Stimulated activated CD8-positive, alpha-beta memory T cell treated with anti-CD3 and anti-CD28 coated beads, Interleukin-15, amount 100 ng/mL, for 48 hours (primary cell): ENCODE measurements around the gene TTC38.
A peak's percentile ranks its signal among the peaks of the same experiment; 100 is the strongest.
"Not testable (repeated sequence)": the region's sequence is repeated elsewhere in the genome, so short reads cannot be mapped to it uniquely, and the experiment has no call there.

ENCODE experiments used
- DNase-seq, 2 donors: peaks; one replicate each; pipeline ENCODE4 v3.0.0-alpha.2; 2020; ENCODE audit warnings: low read depth in 2 of 2

Gene TTC38

DNA sequence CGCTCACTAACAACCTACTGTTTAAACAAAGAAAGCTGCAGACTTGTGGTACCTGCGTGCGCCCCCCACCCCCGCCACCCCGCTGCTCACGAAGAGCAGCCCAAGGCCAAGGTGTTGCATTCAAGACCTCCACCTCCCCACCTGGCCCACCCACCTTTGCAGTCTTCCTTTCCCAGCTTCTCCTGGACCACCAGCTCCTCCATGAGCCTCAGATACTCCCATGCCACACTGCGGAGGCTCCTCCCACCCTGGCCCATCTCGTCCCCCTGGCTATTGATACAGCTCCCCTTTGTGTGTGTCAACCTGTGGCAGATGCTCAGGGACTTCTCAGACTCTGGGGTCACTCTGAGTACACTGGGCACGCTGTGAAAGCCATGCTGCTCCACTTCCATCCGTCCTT is 21.6 kb upstream of the TTC38 start:
- no peak for DNase-seq

DNA sequence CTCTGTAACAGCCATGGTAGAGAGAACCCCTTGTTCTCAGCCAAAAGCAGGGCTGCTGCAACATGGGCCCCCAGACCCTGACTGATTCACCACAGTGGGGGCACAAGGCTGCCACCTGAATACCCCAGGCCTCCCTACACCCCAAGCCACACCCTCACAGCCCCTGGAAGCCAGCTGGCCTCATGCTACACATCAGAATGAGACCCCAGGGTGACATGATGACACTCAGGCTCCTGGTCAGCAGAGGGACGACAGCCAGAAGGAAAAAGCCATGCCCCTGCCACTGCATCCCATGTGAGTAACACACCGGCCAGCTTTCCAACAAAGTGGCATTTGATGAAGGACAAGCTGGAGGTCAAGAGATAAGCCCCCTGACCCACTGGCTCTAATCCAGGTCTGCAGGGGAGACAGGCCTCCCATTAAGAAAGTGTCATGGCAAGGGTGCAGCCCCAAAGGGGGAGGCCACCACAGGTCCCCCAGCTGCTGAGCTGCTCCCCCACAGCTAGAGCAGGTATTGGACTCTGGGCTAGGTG is 20.3 kb upstream of the TTC38 start:
- no peak for DNase-seq

DNA sequence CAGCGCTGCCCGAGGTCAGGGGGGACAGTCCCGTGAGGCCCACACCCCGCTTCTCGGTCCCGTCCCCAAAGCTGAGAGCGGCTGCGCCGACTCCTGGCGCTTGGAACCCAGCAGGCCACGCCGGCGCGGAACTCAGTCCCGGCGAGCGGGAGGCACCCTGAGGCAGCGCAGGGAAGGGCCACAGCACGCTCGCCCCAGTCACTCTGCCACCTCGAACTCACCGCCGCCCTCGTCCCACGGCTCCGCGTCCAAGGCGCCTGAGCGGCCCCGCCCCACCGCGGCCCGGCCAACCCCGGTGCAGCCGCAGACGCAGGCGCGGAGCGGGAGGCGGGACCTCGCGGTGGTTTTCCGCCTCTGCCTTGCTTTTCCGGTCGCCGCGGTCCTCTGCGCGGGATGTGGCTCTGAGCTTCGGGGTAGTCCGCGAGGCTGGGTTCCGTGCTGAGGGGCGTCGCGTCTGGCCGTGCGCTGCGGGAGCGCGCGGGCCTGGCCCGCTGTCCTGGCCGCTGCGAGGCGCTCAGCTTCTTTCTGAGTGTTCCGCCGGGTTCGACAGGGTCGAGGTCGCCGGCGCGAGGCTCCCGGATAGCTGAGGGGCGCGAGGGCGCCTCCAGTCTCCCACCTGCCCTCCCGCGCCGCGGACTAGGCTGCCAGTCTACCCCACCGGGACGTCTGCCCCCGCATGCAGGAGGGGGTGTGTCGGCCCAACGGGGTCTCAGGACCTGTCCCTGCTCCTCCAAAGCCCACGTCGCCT is 17.6 kb upstream of the TTC38 start, which contains the start of gene CDPF1:
CDPF1 (minus strand) TSS at position 259 of the 748 bp plus-strand sequence. CDS start 2,009 bp downstream, outside the sequence.
- DNase-seq: peak; percentile 88 to 93

DNA sequence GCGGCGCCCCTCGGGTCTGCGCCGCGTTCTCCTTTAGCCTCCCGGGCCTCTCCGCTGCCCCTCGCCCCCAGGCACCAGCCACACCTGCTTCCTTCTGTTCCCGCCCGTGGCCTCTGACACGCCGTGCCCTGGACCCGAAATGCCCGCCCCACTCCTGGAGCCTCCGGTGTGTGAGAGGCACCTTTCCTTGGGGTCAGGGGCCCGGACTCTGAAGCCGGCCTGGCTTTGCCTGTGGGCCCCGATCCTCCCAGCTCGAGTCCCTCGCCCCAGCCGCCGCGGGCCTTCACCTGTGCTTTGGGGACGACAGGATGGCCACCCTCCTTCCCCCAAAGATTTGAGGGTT is 17.1 kb upstream of the TTC38 start:
- DNase-seq: no peak

DNA sequence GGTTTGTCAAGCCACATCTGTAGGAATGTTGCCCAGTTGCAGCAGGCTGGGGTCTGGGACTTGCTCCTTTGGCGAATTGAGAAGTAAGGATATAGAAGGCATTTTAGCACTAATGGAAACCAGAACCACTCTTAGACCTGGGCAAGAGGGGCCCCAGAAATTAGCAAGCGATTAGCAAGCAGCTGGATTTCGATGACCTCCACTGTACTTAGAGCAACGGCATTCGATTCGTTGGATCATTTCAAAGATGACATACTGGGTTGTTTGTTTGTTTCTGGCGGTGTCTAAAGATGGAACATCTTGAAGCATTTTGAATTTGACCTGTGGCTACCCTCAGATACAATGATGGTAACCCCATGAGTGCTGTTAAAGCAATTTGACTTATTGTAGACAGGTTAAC is 16.5 kb upstream of the TTC38 start:
- no peak for DNase-seq

DNA sequence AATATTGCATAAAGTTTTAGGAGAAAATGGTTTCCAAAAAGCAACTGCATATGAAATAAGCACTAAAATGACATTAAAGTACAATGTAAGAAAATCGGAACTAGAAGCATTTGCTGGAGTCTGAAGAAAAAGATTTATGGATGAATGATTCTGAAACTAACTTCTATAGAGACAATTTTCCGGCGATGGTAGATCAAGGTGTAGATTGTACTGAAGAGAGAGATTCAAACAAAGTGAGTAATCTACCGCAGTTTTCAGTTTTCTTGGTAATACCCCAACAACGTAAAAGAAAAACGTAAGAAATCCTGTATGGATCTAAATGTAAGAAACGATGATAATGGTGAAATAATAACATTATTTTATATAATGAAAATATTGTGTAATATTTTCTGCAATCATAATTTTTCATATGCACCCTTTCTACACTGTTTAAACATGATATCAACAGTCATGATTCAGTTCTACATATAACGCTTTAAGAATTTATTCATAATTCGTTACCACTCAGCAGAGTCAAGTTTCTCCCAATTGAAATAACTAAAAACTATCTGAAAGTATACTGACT is 15.9 kb upstream of the TTC38 start:
- DNase-seq: no peak

DNA sequence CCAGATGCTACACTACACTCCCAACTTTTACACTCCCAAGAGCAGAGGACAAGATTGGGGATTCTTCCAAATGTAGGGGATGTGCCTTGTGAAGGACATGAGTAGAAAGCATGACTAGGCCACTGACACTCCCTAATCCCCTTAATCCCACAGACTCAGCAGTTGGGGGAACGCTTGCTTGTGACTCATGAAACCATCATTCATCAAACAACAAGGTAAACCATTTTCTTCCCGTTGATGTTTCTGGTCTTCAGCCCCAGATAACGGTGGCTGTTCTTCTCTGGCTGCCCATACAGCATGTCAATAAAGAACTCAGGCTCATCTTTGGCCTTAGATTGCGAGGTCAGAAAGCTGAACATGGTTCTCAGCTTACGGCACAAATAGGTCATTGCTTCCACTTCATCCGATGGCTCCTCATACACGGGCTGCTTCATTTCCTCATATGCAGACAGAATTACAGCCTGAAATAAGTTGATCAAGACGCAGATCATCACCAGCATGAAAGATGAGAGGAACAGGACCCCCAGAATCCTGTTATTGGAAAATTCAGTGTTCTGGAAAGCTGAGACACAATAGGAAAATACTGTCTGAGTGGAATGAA is 11.3 kb upstream of the TTC38 start:
- no peak for DNase-seq

DNA sequence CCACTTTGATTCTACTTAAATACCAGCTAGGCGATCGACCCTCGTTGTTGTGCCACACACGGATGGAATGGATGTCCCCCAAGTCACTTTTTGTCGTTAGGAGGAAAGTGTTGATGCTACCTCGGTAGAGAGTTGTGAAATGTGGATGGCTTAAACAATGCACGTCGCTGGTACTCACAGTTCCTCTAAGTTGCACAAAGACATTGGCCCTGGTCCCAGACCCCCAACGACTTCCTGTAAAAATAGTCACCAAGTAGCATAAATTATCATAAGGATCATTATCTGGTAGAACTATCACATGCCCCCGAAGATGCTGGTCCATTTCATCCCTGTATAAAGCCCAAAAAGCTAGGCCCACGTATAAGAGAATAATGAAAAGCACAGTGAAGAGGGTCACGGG is 8.4 kb upstream of the TTC38 start:
- DNase-seq: no peak

DNA sequence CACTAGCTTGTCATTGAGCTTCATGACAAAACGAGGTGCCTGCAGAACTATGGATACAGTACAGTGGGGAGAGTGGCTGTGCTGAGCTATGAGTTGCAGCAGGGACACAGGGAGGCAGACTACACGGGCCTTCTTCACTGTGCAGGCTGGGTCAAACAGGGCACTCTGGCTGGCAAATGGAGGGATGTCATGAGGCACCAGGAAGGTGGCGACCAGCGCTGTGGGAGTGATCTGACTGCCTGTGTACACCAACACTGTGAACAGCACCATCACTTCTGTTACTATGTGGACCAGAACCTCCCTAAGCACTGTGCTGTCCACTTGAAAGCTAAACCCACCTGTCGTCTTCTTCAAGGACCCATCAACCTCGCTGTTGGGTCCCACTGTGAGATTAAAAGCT is 7.8 kb upstream of the TTC38 start:
- DNase-seq: no peak

DNA sequence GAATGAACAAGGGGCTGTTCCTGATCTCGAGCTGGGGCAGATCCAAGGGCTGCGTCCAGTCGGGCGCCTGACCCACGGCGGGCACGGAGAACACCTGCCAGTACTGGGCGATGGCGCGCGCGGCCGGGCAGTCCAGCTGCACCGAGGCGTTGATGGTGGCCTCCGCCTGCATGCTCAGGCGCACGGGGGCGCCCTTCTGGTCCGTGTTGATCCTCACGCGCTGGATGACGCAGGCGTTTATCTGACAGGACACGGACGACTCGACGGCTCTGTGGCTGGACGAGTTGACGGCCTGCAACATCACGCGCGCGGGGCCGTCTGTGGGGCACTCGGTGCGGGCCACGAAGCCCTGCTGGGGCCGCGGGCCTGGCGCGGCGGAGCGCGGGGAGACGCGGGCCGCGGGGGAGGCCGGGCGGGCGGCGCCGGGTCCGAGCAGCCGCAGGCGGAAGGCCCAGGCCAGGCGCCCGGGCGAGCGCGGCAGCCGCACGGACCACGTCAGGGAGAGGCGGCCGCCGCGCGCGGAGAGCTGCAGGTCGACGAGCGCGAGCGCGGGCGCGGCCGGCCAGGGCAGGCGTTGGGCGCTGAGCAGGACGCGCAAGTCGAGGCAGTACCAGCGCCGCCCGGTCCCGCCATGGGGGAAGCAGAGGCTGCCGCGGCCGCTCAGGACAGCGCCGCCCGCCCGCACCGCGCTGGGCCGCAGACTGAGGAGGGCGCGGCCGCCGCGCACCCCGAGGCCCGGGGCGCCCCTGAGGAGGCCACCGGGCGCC is 5.2 kb upstream of the TTC38 start:
- peak in 1 of 2 donors; percentile 34 for DNase-seq

DNA sequence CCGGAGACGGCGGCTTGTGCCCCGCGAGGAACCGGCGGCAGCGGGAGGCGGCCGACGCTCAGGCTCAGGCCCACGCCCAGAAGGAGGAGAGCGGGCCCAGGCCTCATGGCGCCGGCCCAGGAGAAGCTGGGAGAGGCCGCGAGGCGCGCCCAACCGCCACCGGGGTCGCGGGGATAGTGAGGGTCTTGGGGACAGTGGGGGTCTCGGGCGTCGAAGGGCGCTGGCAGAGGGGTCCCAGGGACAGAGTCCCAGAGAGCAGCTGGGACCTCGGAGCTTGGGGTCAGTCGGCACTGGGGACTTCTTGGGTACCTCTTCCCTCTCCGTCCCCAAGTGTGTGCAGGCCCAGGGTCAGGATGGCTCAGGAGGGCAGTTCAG is 4.6 kb upstream of the TTC38 start, which contains the start of gene PKDREJ:
PKDREJ (minus strand) TSS at position 128 of the 375 bp plus-strand sequence; CDS start at position 107, 21 bp downstream.
- no peak for DNase-seq

DNA sequence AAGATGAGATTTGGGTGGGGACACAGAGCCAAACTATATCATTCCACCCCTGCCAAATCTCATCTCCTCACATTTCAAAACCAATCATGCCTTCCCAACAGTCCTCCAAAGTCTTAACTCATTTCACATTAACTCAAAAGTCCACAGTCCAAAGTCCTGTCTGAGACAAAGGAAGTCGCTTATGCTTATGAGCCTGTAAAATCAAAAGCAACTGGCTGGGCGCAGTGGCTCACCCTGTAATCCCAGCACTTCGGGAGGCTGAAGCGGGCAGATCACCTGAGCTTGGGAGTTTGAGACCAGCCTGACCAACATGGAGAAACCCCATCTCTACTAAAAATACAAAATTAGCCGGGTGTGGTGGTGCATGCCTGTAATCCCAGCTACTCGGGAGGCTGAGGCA is 3.3 kb upstream of the TTC38 start:
- not testable (repeated sequence) for DNase-seq

DNA sequence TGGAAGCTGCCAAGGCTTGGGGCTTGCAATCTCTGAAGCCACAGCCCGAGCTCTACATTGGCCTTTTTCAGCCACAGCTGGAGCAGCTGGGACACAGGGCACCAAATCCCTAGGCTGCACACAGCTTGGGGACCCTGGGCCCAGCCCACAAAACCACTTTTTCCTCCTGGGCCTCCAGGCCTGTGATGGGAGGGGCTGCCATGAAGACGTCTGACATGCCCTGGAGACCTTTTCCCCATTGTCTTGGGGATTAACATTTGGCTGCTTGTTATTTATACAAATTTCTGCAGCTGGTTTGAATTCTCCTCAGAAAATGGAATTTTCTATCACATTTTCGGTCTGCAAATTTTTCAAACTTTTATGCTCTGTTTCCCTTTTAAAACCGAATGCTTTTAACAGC is 2.2 kb upstream of the TTC38 start:
- DNase-seq: not testable (repeated sequence)

DNA sequence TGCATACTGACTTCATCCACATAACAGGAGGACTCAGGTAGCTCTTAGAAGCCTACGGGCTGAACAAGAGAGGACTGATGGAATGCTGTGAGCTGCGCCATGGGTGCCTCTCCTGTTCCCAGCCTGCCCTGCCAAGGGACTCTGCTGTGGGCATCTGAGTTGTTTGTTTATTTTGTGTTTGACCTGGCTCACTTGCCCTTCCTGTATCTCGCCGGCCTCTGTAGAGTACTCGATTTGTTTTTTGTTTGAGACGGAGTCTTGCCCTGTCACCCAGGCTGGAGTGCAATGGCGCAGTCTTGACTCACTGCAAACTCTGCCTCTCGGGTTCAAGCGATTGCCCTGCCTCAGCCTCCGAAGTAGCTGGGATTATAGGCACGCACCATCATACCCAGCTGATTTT is 1.8 kb downstream of the TTC38 start:
- DNase-seq: no peak

DNA sequence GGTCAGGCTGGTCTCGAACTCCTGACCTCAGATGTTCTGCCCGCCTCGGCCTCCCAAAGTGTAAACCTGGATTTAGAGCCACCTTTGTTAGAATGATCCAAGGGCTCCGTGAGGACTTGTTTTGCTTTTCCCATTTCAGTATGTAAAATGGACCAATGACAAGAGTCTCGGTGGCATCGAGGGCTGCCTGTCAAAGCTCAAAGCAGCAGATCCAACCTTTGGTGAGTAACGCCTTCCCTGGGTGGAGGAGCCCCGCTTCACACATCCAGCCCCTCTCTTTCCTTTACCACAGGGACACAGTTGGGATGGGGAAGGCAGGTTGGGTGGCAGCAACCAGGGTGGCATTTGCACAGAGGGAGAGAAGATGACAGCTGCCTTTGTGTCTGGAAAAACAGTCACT is 4.4 kb downstream of the TTC38 start:
- DNase-seq: no peak

DNA sequence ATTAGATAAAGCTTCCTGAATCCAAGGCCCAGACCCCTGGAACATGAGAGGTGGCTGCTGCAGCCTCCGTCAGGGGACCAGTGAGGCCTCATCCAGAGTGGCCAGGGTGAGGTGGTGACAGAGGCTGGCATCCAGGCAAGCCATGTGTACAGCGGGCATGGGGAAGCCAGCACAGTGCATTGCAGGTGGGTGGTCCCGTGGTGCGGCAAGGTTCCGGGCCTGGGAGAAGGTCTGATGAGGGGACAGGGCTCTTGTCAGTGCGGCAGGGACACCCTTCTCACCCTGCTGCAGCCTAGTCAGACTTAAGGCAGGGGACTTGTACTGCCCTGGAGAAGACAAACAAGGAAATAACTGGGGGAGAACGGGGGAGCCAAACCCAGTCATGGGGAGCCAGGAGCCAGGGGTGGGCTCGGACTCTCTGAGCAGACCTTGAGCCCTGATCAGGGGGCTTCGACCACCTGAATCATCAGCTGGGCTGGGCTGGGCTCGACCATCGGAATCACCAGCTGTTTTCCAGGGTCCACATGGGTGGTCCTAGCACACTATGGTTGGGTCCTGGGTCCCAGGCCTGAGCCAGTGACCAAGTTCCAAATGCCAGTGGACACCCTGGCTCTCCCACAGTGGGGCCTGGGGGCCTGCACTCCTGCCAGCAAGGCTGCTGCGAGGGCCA is 5.1 kb downstream of the TTC38 start:
- no peak for DNase-seq

DNA sequence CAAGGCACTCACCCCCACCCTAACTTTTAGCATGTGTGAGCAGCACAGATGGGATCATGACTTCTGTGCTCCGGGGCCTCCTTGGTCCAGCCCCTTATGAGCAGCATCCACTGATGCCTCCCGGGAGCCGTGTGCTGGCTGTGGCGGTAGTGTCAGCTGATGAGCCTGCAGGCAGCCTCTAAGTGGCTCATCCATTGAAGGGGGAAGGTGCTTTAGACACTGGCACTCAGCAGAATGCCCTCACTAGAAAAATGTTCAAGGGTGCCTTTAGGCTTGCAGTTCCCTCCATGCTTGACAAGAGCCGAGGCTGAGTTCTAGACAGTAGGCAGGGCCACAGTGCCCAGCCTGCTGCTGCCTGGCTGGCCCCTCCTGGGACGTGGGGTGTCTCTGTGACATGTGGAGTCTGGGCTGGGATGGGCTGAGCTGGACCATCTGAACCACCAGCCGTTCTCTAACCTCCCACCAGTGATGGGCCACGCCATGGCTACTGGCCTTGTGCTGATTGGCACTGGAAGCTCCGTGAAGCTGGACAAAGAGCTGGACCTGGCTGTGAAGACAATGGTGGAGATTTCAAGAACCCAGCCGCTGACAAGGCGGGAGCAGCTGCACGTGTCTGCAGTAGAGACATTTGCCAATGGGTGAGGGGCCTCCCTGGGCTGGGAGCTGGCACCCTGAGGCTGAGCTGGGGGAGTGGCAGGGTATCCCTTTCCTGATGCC is 5.8 kb downstream of the TTC38 start:
- DNase-seq: no peak

DNA sequence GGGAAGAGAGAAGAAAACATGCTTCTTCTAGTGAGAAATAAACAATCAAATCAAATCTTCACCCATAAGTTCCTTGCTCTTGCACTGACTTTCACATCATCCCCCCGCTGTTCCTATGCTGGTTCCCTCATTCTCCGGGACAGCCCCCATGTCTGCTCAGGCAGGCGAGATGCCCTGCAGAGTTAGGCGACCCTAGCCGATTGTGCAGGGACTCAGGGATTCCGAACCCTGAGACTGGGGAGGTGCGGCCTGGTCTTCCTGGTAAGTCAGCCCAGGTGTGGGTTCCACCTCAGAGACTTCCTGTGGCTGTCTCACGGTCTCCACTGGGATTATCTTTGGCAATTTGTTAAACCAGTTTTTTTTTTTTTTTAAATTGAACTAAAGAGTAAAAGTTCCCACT is 6.6 kb downstream of the TTC38 start:
- DNase-seq: no peak

DNA sequence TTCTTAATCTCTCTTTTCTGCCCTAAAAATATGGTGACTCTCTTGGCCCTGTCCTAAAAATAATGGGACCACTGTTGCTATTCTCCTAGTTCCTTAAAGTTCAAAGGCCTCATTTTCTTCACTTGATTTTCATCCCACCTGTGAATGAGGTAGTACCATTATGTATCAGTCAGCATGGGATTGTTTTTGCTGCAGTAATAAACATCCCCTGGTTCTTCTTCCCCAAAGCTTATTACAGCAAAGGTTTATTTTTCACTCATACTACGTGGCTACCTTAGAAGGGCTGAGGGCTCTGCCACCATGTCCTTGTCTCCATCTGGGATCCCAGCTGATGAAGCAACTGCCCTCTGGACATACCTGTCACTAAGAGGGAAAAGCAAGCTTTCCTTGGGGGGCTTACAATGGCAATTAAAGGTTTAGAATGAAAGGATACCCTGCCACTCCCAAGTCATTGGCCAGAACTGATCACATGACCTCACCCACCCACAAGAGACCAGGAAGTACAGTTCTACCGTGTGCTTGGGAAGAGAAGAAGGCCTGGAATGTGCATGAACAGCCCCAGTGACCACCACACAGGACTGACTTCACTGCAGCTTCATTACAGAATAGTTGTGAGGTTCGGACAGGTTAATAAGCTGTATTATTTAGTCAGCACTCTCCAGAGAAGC is 7.8 kb downstream of the TTC38 start:
- DNase-seq: no peak

DNA sequence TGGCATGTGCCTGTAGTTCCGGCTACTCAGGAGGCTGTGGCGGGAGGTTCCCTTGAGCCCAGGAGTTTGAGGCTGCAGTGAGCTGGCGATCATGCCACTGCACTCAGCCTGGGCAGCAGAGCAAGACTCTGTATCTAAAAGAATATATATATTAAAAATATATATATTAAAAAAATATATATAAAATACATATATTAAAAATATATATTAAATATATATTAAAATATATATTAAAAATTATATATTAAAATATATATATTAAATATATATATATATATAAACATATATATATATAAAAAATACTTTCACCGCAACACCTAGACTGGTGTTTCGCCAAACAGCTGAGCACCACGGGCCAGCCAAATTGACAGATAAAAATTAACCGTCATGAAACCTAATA is 8.8 kb downstream of the TTC38 start:
- DNase-seq: no peak
